H9 (cell line): ENCODE measurements around the gene WDR36. TPM values are rescaled to one million over a fixed set of nuclear protein-coding genes. Genes with fewer than 3 reads are reported as not detected.

Experiments
- DNase-seq: peaks from one replicate; pipeline ENCODE4 v3.0.0-alpha.2; 2017
- H2AFZ ChIP-seq: one replicate; pipeline ENCODE4 v1.6.1; 2013; ENCODE audit warnings: mild to moderate bottlenecking, low read length, control low read depth, moderate library complexity
- H2AK5ac ChIP-seq: 2 replicates; pipeline ENCODE4 v1.6.1; 2013; ENCODE audit warnings: low read length, control low read depth, mixed read lengths; ENCODE audit not compliant: insufficient read length
- H2BK120ac ChIP-seq: one replicate; pipeline ENCODE4 v1.6.1; 2013; ENCODE audit warnings: low read depth, mild to moderate bottlenecking, low read length, control low read depth, inconsistent platforms; ENCODE audit not compliant: poor library complexity, severe bottlenecking
- H2BK12ac ChIP-seq: 2 replicates; pipeline ENCODE4 v1.6.1; 2013; ENCODE audit warnings: low read length, control low read depth, mixed read lengths, low read depth; ENCODE audit not compliant: insufficient read length
- H2BK15ac ChIP-seq: 2 replicates; pipeline ENCODE4 v1.6.1; 2013; ENCODE audit warnings: low read depth, low read length, control low read depth
- H2BK20ac ChIP-seq: one replicate; pipeline ENCODE4 v1.6.1; 2013; ENCODE audit warnings: low read depth, mild to moderate bottlenecking, low read length, control low read depth, inconsistent platforms; ENCODE audit not compliant: poor library complexity, severe bottlenecking
- H2BK5ac ChIP-seq: 2 replicates; pipeline ENCODE4 v1.6.1; 2013; ENCODE audit warnings: low read length, control low read depth, mixed read lengths; ENCODE audit not compliant: insufficient read length
- H3K14ac ChIP-seq: 2 replicates; pipeline ENCODE4 v1.6.1; 2013; ENCODE audit warnings: low read length, control low read depth; ENCODE audit not compliant: insufficient read depth
- H3K18ac ChIP-seq: 2 replicates; pipeline ENCODE4 v1.6.1; 2013; ENCODE audit warnings: low read depth, mild to moderate bottlenecking, mixed read lengths, low read length, control low read depth; ENCODE audit not compliant: insufficient read length
- H3K23ac ChIP-seq: 2 replicates; pipeline ENCODE4 v1.6.1; 2013; ENCODE audit warnings: low read length, control low read depth, mixed read lengths, low read depth; ENCODE audit not compliant: insufficient read length
- H3K23me2 ChIP-seq: 2 replicates; pipeline ENCODE4 v1.6.1; 2013; ENCODE audit warnings: low read depth, mild to moderate bottlenecking, mixed read lengths, low read length, control low read depth; ENCODE audit not compliant: insufficient read length, poor library complexity, severe bottlenecking
- H3K27ac ChIP-seq: 2 replicates; pipeline ENCODE4 v1.5.1; 2013; ENCODE audit warnings: low read length, control low read depth, mixed read lengths, low read depth; ENCODE audit not compliant: insufficient read length
- H3K27me3 ChIP-seq: 2 replicates; pipeline ENCODE4 v1.6.1; 2013; ENCODE audit warnings: low read length, control low read depth, inconsistent platforms; ENCODE audit not compliant: insufficient read depth
- H3K4ac ChIP-seq: 2 replicates; pipeline ENCODE4 v1.6.1; 2013; ENCODE audit warnings: low read depth, mild to moderate bottlenecking, control low read depth, inconsistent platforms, low read length, moderate library complexity
- H3K4me1 ChIP-seq: 2 replicates; pipeline ENCODE4 v1.6.1; 2013; ENCODE audit warnings: low read length, control low read depth, inconsistent platforms; ENCODE audit not compliant: insufficient read depth
- H3K4me2 ChIP-seq: 2 replicates; pipeline ENCODE4 v1.6.1; 2013; ENCODE audit warnings: low read length, control low read depth, mixed read lengths; ENCODE audit not compliant: insufficient read length, insufficient read depth
- H3K56ac ChIP-seq: 2 replicates; pipeline ENCODE4 v1.6.1; 2013; ENCODE audit warnings: low read depth, mild to moderate bottlenecking, mixed read lengths, low read length, control low read depth; ENCODE audit not compliant: insufficient read length
- H3K79me1 ChIP-seq: 2 replicates; pipeline ENCODE4 v1.6.1; 2013; ENCODE audit warnings: low read depth, mild to moderate bottlenecking, moderate library complexity, low read length, control low read depth, inconsistent platforms; ENCODE audit not compliant: insufficient read depth, poor library complexity, severe bottlenecking
- H3K79me2 ChIP-seq: 2 replicates; pipeline ENCODE4 v1.6.1; 2013; ENCODE audit warnings: low read length, control low read depth, inconsistent platforms; ENCODE audit not compliant: insufficient read depth
- H3K9ac ChIP-seq: 2 replicates; pipeline ENCODE4 v1.6.1; 2013; ENCODE audit warnings: low read length, control low read depth, mixed read lengths; ENCODE audit not compliant: insufficient read length; ENCODE audit errors: extremely low read depth
- H3K9me3 ChIP-seq: one replicate; pipeline ENCODE4 v1.6.1; 2013; ENCODE audit warnings: low read depth, low read length, inconsistent platforms; ENCODE audit not compliant: control insufficient read depth
- H3T11ph ChIP-seq: one replicate; pipeline ENCODE4 v1.6.1; 2013; ENCODE audit warnings: mild to moderate bottlenecking, low read length, control low read depth, inconsistent platforms
- H4K20me1 ChIP-seq: one replicate; pipeline ENCODE4 v1.6.1; 2013; ENCODE audit not compliant: control insufficient read depth, insufficient read length, insufficient read depth
- H4K5ac ChIP-seq: 2 replicates; pipeline ENCODE4 v1.6.1; 2013; ENCODE audit warnings: low read depth, mild to moderate bottlenecking, mixed read lengths, low read length, control low read depth; ENCODE audit not compliant: insufficient read length
- H4K8ac ChIP-seq: replicated peaks from 2 replicates; pipeline ENCODE4 v1.6.1; 2013; ENCODE audit warnings: low read length, control low read depth, mixed read lengths, low read depth; ENCODE audit not compliant: insufficient read length
- H4K91ac ChIP-seq: 2 replicates; pipeline ENCODE4 v1.6.1; 2013; ENCODE audit warnings: low read depth, mild to moderate bottlenecking, moderate library complexity, mixed read lengths, low read length, control low read depth; ENCODE audit not compliant: insufficient read length
- H3K27ac Mint-ChIP-seq, 3 experiments: 2 replicates in 2 of 3; 3 replicates in 1 of 3; pipeline ENCODE4 v1.8.0; 2020 to 2021; ENCODE audit warnings: mixed read lengths in 3 of 3, mild to moderate bottlenecking in 1 of 3, moderate library complexity in 1 of 3
- H3K27me3 Mint-ChIP-seq: 2 replicates; pipeline ENCODE4 v1.8.0; 2021; ENCODE audit warnings: low read depth, mild to moderate bottlenecking, moderate library complexity, mixed read lengths
- H3K36me3 Mint-ChIP-seq, 3 experiments: 2 replicates in 2 of 3; 3 replicates in 1 of 3; pipeline ENCODE4 v1.8.0; 2020 to 2021; ENCODE audit warnings: low read depth in 3 of 3, mixed read lengths in 3 of 3; ENCODE audit not compliant: insufficient read depth in 1 of 3
- H3K4me1 Mint-ChIP-seq, 2 experiments: 2 replicates each; pipeline ENCODE4 v1.8.0; 2020; ENCODE audit warnings: mixed read lengths in 2 of 2
- H3K4me3 Mint-ChIP-seq, 2 experiments: 2 replicates in 1 of 2; 3 replicates in 1 of 2; pipeline ENCODE4 v1.8.0; 2020 to 2021; ENCODE audit warnings: mild to moderate bottlenecking in 2 of 2, mixed read lengths in 2 of 2, moderate library complexity in 1 of 2
- H3K9me3 Mint-ChIP-seq, 2 experiments: 2 replicates in 1 of 2; 3 replicates in 1 of 2; pipeline ENCODE4 v1.8.0; 2020; ENCODE audit warnings: mild to moderate bottlenecking in 2 of 2, mixed read lengths in 2 of 2, moderate library complexity in 1 of 2
- total RNA-seq: library from RNA; stranded (reverse); gene quantifications from 2 replicates; pipeline ENCODE4 v1.2.1, GENCODE V29; 2021
- TF ChIP-seq, protein P1 (sequence below): fragments of 200-600 bp; sonication (generic); conservative IDR thresholded peaks from 3 replicates; pipeline ENCODE4 v1.8.0; 2021; ENCODE audit warnings: antibody characterized with exemption, mild to moderate bottlenecking

WDR36 gene
- total RNA-seq, 1 experiment from 2014 or later, result 42.0 TPM

DNA sequence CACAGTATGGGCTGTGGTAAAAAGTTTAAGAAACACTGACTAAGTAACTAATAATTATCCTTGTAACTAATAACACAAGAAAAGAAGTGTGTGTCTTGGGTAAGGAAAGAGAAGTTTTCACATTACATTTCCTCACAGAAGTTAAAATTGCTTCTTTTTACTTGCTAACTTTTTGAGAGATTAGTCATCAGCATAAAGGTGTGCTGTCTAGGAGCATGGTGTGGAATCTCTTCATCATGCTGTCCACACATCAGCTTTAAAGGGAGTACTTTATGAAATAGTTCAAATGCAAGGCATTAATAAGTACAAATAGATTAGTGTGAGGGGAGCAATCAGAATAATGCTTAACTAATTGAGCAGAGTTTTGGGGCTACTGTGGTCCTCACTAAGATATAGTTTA, 29.8 kb downstream of the WDR36 start:
- no peak overlapping the region for H3T11ph ChIP-seq
- H3K23me2 ChIP-seq, result no peaks in the 10 kb centered on the region
- no peak overlapping the region for H4K8ac ChIP-seq
- H3K27ac Mint-ChIP-seq, result no peak overlapping the region
- H3K27me3 ChIP-seq, result no peaks in the 10 kb centered on the region
- H4K20me1 ChIP-seq, result no peaks in the 10 kb centered on the region
- DNase-seq, result no peak
- no peaks in the 10 kb centered on the region for H3K79me1 ChIP-seq
- no peak overlapping the region for H2AK5ac ChIP-seq
- H3K4me2 ChIP-seq, result no peak overlapping the region
- H3K27ac ChIP-seq, result no peak overlapping the region
- no peak overlapping the region for H3K14ac ChIP-seq
- H3K79me2 ChIP-seq, result no peaks in the 10 kb centered on the region
- H2AFZ ChIP-seq, result no peak overlapping the region
- H2BK12ac ChIP-seq, result no peak overlapping the region
- H3K4me1 ChIP-seq, result no peaks in the 10 kb centered on the region; the same call in 1 of the 2 replicates
- H4K91ac ChIP-seq, result no peak overlapping the region
- TF ChIP-seq, protein P1, sequence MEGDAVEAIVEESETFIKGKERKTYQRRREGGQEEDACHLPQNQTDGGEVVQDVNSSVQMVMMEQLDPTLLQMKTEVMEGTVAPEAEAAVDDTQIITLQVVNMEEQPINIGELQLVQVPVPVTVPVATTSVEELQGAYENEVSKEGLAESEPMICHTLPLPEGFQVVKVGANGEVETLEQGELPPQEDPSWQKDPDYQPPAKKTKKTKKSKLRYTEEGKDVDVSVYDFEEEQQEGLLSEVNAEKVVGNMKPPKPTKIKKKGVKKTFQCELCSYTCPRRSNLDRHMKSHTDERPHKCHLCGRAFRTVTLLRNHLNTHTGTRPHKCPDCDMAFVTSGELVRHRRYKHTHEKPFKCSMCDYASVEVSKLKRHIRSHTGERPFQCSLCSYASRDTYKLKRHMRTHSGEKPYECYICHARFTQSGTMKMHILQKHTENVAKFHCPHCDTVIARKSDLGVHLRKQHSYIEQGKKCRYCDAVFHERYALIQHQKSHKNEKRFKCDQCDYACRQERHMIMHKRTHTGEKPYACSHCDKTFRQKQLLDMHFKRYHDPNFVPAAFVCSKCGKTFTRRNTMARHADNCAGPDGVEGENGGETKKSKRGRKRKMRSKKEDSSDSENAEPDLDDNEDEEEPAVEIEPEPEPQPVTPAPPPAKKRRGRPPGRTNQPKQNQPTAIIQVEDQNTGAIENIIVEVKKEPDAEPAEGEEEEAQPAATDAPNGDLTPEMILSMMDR, result no peak
- H3K9ac ChIP-seq, result no peak overlapping the region
- no peak overlapping the region for H2BK120ac ChIP-seq
- peaks cover 16 to 54% (median 48%) of the 10 kb centered on the region in 3 experiments; a peak in 6 of 7 replicates for H3K36me3 Mint-ChIP-seq
- H2BK5ac ChIP-seq, result no peak overlapping the region
- no peaks in the 10 kb centered on the region for H3K27me3 Mint-ChIP-seq
- no peaks in the 10 kb centered on the region for H3K9me3 ChIP-seq
- no peak overlapping the region for H3K4ac ChIP-seq
- peaks cover 22 to 29% of the 10 kb centered on the region in 2 experiments for H3K4me1 Mint-ChIP-seq
- no peak overlapping the region for H4K5ac ChIP-seq
- no peak overlapping the region for H2BK15ac ChIP-seq
- no peaks in the 10 kb centered on the region for H3K9me3 Mint-ChIP-seq
- H3K56ac ChIP-seq, result no peak overlapping the region
- no peak overlapping the region for H3K23ac ChIP-seq
- H3K18ac ChIP-seq, result no peak overlapping the region
- H2BK20ac ChIP-seq, result no peak overlapping the region
- no peak overlapping the region for H3K4me3 Mint-ChIP-seq
